ENCODE results near the gene HECW1.

HECW1 gene

GRCh38 chr7:43265139-43265538 lies 152.7 kb downstream of the HECW1 start:
- no peaks in the 10 kb centered on the region for H3K36me3 Mint-ChIP-seq (ENCODE audit: low read depth)
- no peak overlapping the region for H3K27ac Mint-ChIP-seq
- H3K4me1 Mint-ChIP-seq (ENCODE audit: low read depth), result no peaks in the 10 kb centered on the region
- no peak overlapping the region for H3K4me3 Mint-ChIP-seq
- H3K9me3 Mint-ChIP-seq, result no peaks in the 10 kb centered on the region
- DNase-seq, result no peak
- peaks cover 41% of the 10 kb centered on the region for H3K27me3 Mint-ChIP-seq

- no peaks in the 10 kb centered on the region for H3K36me3 Mint-ChIP-seq (ENCODE audit: low read depth)
- no peak for DNase-seq
- peaks cover 11% of the 10 kb centered on the region for H3K9me3 Mint-ChIP-seq
- H3K27me3 Mint-ChIP-seq, result peaks cover 25% of the 10 kb centered on the region
- no peaks in the 10 kb centered on the region for H3K4me1 Mint-ChIP-seq (ENCODE audit: low read depth)
- H3K27ac Mint-ChIP-seq, result no peak overlapping the region
- H3K4me3 Mint-ChIP-seq, result no peak overlapping the region
Measured at GRCh38 chr7:43273939-43274719, 161.7 kb downstream of the HECW1 start.

- Mint-ChIP-seq H3K4me3 (no peak overlapping the region), H3K27ac (no peak overlapping the region), H3K4me1 (ENCODE audit: low read depth) (no peaks in the 10 kb centered on the region), H3K36me3 (ENCODE audit: low read depth) (no peaks in the 10 kb centered on the region), H3K9me3 (peaks cover 11% of the 10 kb centered on the region), H3K27me3 (peaks cover 20% of the 10 kb centered on the region)
- no peak for DNase-seq
Measured at GRCh38 chr7:43274752-43275151, 162.3 kb downstream of the HECW1 start.

GRCh38 chr7:43276547-43276946 lies 164.1 kb downstream of the HECW1 start:
- Mint-ChIP-seq H3K27me3 (peaks cover 27% of the 10 kb centered on the region), H3K36me3 (ENCODE audit: low read depth) (no peaks in the 10 kb centered on the region), H3K27ac (no peak overlapping the region), H3K9me3 (peaks cover 11% of the 10 kb centered on the region), H3K4me1 (ENCODE audit: low read depth) (no peaks in the 10 kb centered on the region), H3K4me3 (no peak overlapping the region)
- DNase-seq, result no peak

- Mint-ChIP-seq H3K27me3 (peaks cover 21% of the 10 kb centered on the region), H3K27ac (no peak overlapping the region), H3K4me3 (no peak overlapping the region), H3K36me3 (ENCODE audit: low read depth) (no peaks in the 10 kb centered on the region), H3K4me1 (ENCODE audit: low read depth) (no peaks in the 10 kb centered on the region), H3K9me3 (no peaks in the 10 kb centered on the region)
- no peak for DNase-seq
Measured at GRCh38 chr7:43278088-43278644, 165.7 kb downstream of the HECW1 start.

GRCh38 chr7:43281268-43281667 lies 168.8 kb downstream of the HECW1 start:
- Mint-ChIP-seq H3K9me3 (peaks cover 6% of the 10 kb centered on the region), H3K4me1 (ENCODE audit: low read depth) (no peaks in the 10 kb centered on the region), H3K4me3 (no peak overlapping the region), H3K27me3 (peaks cover 21% of the 10 kb centered on the region), H3K36me3 (ENCODE audit: low read depth) (no peaks in the 10 kb centered on the region), H3K27ac (no peak overlapping the region)
- no peak for DNase-seq

- no peaks in the 10 kb centered on the region for H3K4me1 Mint-ChIP-seq (ENCODE audit: low read depth)
- H3K9me3 Mint-ChIP-seq, result peaks cover 8% of the 10 kb centered on the region
- H3K36me3 Mint-ChIP-seq (ENCODE audit: low read depth), result no peaks in the 10 kb centered on the region
- DNase-seq, result no peak
- H3K27me3 Mint-ChIP-seq, result peaks cover 21% of the 10 kb centered on the region
- no peak overlapping the region for H3K27ac Mint-ChIP-seq
- no peak overlapping the region for H3K4me3 Mint-ChIP-seq
Measured at GRCh38 chr7:43283706-43284105, 171.3 kb downstream of the HECW1 start.

GRCh38 chr7:43289826-43290225 lies 177.4 kb downstream of the HECW1 start:
- H3K9me3 Mint-ChIP-seq, result peaks cover 11% of the 10 kb centered on the region
- no peak for DNase-seq
- H3K36me3 Mint-ChIP-seq (ENCODE audit: low read depth), result no peaks in the 10 kb centered on the region
- H3K4me3 Mint-ChIP-seq, result no peak overlapping the region
- H3K4me1 Mint-ChIP-seq (ENCODE audit: low read depth), result no peaks in the 10 kb centered on the region
- peaks cover 9% of the 10 kb centered on the region for H3K27me3 Mint-ChIP-seq
- H3K27ac Mint-ChIP-seq, result no peak overlapping the region

- H3K9me3 Mint-ChIP-seq, result peaks cover 9% of the 10 kb centered on the region
- no peaks in the 10 kb centered on the region for H3K4me1 Mint-ChIP-seq (ENCODE audit: low read depth)
- H3K4me3 Mint-ChIP-seq, result no peak overlapping the region
- H3K27ac Mint-ChIP-seq, result no peak overlapping the region
- H3K36me3 Mint-ChIP-seq (ENCODE audit: low read depth), result no peaks in the 10 kb centered on the region
- peaks cover 9% of the 10 kb centered on the region for H3K27me3 Mint-ChIP-seq
- no peak for DNase-seq
Measured at GRCh38 chr7:43290978-43291377, 178.5 kb downstream of the HECW1 start.

- Mint-ChIP-seq H3K4me3 (no peak overlapping the region), H3K36me3 (ENCODE audit: low read depth) (no peaks in the 10 kb centered on the region), H3K9me3 (peaks cover 3% of the 10 kb centered on the region), H3K4me1 (ENCODE audit: low read depth) (no peaks in the 10 kb centered on the region), H3K27ac (no peak overlapping the region), H3K27me3 (peaks cover 9% of the 10 kb centered on the region)
- no peak for DNase-seq
Measured at GRCh38 chr7:43291789-43292188, 179.3 kb downstream of the HECW1 start.

- Mint-ChIP-seq H3K9me3 (peaks cover 3% of the 10 kb centered on the region), H3K27ac (no peak overlapping the region), H3K4me1 (ENCODE audit: low read depth) (no peaks in the 10 kb centered on the region), H3K4me3 (no peak overlapping the region), H3K36me3 (ENCODE audit: low read depth) (no peaks in the 10 kb centered on the region), H3K27me3 (peaks cover 9% of the 10 kb centered on the region)
- DNase-seq, result no peak
Measured at GRCh38 chr7:43292384-43292783, 179.9 kb downstream of the HECW1 start.

- H3K27me3 Mint-ChIP-seq, result peaks cover 21% of the 10 kb centered on the region
- H3K9me3 Mint-ChIP-seq, result peaks cover 3% of the 10 kb centered on the region
- H3K36me3 Mint-ChIP-seq (ENCODE audit: low read depth), result no peaks in the 10 kb centered on the region
- DNase-seq, result no peak
- no peak overlapping the region for H3K4me3 Mint-ChIP-seq
- H3K4me1 Mint-ChIP-seq (ENCODE audit: low read depth), result no peaks in the 10 kb centered on the region
- H3K27ac Mint-ChIP-seq, result no peak overlapping the region
Measured at GRCh38 chr7:43294080-43294630, 181.7 kb downstream of the HECW1 start.

GRCh38 chr7:43295429-43295828 lies 183.0 kb downstream of the HECW1 start:
- Mint-ChIP-seq H3K36me3 (ENCODE audit: low read depth) (no peaks in the 10 kb centered on the region), H3K27ac (no peak overlapping the region), H3K4me3 (no peak overlapping the region), H3K9me3 (no peaks in the 10 kb centered on the region), H3K4me1 (ENCODE audit: low read depth) (no peaks in the 10 kb centered on the region), H3K27me3 (peaks cover 34% of the 10 kb centered on the region)
- no peak for DNase-seq

GRCh38 chr7:43296306-43296705 lies 183.9 kb downstream of the HECW1 start:
- peaks cover 38% of the 10 kb centered on the region for H3K27me3 Mint-ChIP-seq
- no peak for DNase-seq
- no peak overlapping the region for H3K4me3 Mint-ChIP-seq
- H3K4me1 Mint-ChIP-seq (ENCODE audit: low read depth), result no peaks in the 10 kb centered on the region
- H3K36me3 Mint-ChIP-seq (ENCODE audit: low read depth), result no peaks in the 10 kb centered on the region
- no peak overlapping the region for H3K27ac Mint-ChIP-seq
- no peaks in the 10 kb centered on the region for H3K9me3 Mint-ChIP-seq

GRCh38 chr7:43298617-43299016 lies 186.2 kb downstream of the HECW1 start:
- Mint-ChIP-seq H3K4me3 (no peak overlapping the region), H3K4me1 (ENCODE audit: low read depth) (peaks cover 18% of the 10 kb centered on the region), H3K27ac (no peak overlapping the region)

More at GRCh38 chr7:43298617-43299016, 186.2 kb downstream of the HECW1 start:
- no peak for DNase-seq
- Mint-ChIP-seq H3K27me3 (peaks cover 32% of the 10 kb centered on the region), H3K9me3 (no peaks in the 10 kb centered on the region), H3K36me3 (ENCODE audit: low read depth) (no peaks in the 10 kb centered on the region)
